Activated effector memory CD4-positive, alpha-beta T cell treated with anti-CD3 and anti-CD28 coated beads, Interleukin-2, amount 50 U/mL, for 16 hours (primary cell): ENCODE results near the gene EIF3K.

ENCODE experiments used
- DNase-seq: peaks from one replicate; pipeline ENCODE4 v3.0.0-alpha.2; 2020

The EIF3K gene

DNA sequence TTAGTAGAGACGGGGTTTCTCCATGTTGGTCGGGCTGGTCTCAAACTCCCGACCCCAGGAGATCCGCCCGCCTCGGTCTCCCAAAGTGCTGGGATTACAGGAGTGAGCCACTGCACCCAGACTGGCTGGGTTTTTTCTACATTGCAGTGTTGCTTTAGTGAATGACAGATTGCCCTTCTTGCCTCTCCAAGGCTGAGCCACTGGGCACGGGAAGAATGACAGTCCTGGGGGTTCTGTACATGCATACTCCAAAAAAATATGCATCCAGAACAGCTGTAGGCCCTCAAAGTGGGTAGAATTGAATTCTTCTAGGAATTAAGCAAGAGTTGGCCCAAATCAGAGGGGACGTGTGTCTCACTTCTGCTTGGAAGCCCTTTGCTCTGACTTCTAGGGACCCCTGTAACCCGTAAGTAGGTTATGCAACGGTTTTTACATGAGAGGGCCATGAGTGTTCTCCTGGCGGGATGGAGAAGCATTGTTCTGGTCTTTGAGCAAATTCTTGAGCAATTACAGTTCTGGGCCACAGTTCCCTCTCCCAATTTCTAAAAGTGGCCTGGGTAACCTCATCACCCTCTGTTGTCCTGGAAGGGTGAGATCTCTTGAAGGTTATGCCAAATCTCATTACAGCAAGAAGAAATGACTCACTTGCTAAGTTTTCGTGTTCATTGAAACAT lies 32.1 kb downstream of the EIF3K start:
- no peak for DNase-seq

DNA sequence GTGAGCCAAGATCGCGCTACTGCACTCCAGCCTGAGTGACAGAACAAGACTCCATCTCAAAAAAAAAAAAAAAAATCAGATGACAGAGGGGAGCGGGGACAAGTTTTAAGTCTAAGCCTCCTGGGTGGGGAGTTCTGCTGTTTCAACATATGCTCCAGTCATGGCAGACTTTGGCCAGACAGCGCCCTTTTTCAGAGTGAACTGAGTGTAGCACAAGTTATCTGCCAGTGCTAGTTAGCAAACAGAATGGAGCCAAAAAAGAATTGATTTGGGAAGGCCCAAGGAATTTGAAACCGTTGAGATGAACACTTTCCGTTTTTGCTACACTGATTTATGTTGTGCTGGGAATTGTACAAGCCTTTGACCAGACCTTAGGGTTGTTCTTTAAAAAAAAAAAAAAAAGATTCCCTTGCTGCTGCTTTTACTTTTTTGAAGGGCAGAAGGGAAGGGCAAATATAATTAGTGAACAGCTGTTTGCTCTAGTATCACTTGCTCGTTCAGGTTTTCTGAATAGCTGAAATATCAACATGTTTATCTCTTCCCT lies 34.1 kb downstream of the EIF3K start:
- no peak for DNase-seq

DNA sequence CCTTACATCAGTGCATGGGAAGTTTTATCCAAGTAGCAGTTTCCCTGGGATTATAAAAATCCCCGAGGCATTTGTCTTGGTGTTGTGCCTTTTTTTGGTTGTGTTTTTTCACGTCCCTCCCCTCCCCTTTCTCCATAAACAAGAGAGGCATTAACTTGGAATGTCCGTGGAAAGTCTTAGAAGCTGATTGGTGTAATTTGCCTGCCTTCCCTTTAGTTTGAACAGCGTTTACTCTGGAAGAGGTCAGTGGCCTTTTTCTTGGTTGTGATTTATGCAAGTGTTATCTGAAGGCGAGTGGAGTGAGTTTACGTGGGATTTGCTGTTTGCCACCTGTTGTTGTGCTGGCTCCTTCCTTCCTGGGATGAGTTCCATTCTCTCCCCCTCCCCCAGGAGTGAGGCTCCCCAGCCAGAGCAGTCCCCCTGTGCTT lies 35.7 kb downstream of the EIF3K start:
- no peak for DNase-seq

- DNase-seq, result peak; percentile 75
Observed at GRCh38 chr19:38655148-38655824, 36.3 kb downstream of the EIF3K start.

GRCh38 chr19:38656171-38656981 lies 37.4 kb downstream of the EIF3K start:
- no peak for DNase-seq

- peak; percentile 68 for DNase-seq
Observed at GRCh38 chr19:38657633-38658222, 38.7 kb downstream of the EIF3K start.

DNA sequence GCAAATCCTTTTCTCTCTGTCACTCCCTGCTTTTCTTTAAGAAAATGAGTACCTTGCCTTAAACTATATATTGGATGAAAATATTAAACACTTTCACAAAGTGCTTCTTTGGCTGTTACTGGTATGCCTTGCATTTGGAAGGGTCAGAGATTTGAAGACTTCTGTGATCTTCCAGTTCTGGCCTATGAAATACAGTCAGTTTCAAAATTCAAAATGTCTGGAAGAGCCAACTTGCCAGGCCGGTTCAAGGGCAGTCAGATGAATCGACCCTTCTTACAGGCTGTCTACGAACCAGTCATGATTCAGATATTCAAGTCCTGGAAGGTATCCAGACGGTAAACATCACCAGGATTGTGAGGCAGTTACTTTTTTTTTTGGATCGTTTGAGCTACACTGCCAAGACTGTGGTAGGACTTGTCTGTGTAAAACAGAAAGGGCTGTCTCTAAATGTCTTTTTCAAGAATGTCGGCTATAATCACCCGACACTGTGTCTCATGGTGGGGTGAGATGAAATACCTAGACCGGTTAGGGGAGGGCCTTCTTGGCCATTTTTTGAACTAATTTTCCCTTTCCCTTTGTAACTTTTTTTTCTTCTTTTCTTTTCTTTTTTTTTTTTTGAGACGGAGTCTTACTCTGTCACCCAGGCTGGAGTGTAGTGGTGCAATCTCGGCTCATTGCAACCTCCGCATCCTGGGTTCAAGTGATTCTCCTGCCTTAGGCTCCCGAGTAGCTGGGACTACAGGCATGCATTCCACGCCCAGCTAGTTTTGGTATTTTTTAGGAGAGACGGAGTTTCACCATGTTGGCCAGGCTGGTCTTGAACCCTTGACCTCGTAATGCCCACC lies 39.7 kb downstream of the EIF3K start:
- no peak for DNase-seq

GRCh38 chr19:38660724-38661123 lies 41.7 kb downstream of the EIF3K start:
- DNase-seq, result no peak

GRCh38 chr19:38661136-38661535 lies 42.1 kb downstream of the EIF3K start:
- no peak for DNase-seq

- no peak for DNase-seq
Observed at GRCh38 chr19:38661996-38662395, 43.0 kb downstream of the EIF3K start.

DNA sequence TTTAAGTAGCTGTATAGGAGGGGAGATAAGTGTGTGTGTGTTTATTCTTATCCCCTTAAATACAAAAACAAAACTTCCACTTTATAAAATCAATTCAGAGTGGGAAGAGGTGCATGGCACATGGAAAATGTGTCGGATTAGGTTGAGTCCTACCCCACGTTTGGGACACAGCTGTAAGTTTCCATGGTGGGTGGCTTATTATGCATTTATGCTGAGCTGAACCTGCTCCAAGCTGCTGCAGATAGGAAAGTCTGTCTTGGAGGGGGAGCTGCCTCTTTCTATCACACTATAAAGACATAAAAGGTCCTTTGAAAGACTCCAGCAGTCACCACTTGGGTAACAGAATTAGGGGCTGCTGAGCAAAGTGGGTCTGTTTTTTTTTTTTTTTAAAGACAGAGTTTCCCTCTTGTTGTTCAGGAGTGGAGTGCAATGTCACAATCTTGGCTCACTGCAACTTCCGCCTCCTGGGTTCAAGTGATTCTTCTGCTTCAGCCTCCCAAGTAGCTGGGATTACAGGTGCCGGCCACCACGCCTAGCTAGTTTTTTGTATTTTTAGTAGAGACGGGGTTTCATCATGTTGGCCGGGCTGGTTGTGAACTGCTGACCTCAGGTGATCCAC lies 43.7 kb downstream of the EIF3K start:
- DNase-seq, result no peak

DNA sequence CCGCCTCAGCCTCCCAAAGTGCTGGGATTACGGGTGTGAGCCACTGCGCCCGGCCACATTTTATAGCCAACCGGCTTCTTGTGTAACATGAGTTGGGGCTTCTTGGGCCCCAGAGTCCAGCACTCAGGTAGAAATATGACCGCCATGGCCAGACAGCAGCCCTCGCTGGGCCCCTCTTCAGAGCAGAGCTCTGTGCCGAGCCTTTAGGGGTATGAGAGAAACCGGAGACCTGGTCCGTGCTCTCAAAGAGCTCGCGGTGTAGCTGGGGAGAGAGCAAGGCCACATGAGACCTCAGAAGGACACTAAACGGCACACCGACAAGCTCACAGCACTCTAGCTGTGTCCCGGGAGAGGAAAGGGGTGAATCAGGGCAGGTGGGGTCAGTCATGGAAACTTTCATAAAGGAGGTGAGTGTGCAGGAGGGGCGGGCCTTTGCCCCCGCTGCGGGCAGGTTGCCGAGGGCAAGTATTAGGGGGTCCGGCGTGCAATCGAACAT lies 44.2 kb downstream of the EIF3K start:
- DNase-seq, result no peak

GRCh38 chr19:38663957-38664502 lies 45.0 kb downstream of the EIF3K start:
- no peak for DNase-seq

GRCh38 chr19:38664503-38665211 lies 45.7 kb downstream of the EIF3K start:
- DNase-seq, result no peak

- DNase-seq, result no peak
Observed at GRCh38 chr19:38665219-38665931, 46.4 kb downstream of the EIF3K start.

DNA sequence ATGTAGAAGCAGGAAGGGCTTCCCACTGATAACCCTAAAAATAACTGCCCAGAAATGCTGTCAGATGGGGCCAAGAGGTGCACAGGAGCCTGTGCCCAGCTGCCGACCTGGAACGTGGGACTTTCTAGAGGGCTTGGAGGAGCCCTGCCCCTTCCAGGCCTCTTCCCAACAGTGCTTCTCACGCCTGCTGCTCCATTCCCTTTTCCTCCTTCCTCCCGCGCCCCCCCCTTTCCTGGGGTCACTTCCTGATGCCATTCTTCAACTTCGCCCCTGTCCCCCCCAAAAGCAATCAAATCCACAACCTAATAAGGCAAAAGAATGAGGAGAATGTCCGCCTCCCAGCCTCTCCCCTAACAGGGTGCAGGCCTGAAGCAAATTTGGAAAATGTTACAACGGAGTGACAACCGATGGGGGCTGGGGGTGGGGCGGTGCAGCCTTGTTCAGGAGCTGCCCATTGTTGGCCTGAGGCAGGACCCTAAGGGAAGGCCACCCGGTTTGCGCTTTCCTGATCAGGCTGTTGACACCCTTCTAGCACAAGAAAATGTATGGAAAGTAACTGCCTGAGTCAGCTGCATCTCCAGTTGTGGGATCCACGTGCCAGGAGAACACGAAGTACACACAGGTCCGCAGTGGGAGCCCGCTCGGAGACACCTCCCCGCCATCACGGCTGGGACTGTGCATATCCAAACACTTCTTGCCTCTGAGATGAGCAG lies 47.1 kb downstream of the EIF3K start:
- no peak for DNase-seq

- peak; percentile 76 for DNase-seq
Observed at GRCh38 chr19:38666663-38667511, 47.9 kb downstream of the EIF3K start.

DNA sequence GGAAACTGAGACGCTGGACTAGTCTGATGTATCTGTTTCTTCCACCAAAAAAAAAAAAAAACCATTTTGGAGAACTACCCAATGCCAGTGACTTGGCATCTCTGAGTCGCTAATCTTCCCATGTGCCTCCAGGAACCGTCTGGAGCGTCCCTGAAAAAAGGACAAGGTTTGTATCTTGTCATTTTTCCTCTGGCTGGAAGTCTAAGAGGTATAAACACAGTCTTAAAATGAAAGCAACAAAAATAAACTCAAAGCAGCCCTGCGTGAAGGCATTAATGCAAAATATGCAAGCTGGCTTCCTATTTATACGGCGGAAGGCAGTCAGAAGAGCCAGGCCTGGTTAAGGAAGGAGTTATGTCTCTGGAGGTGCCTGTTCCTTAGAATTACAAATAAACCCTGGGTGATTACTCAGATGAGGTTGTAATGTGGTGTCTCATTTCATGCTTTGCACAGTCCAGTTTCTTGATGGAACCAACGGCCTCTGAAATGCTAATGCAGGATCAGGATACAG lies 48.7 kb downstream of the EIF3K start:
- no peak for DNase-seq
